HEK293 (cell line): ENCODE measurements around the gene IP6K2.

ENCODE experiments used
- CTCF ChIA-PET: fragments of 350-600 bp; formaldehyde crosslinking; extraction: SDS; loops from one replicate; lab custom pipeline; 2021; ENCODE audit warnings: antibody characterized with exemption; lab: Yijun Ruan, JAX
- POLR2A ChIA-PET: fragments of 300-600 bp; formaldehyde crosslinking; extraction: SDS; loops from one replicate; lab custom pipeline; 2020; ENCODE audit warnings: antibody characterized with exemption, inconsistent platforms; lab: Yijun Ruan, JAX
- H3K27ac ChIP-seq: fragments of 200-500 bp; sonication (Bioruptor generic); 2 replicates; pipeline ENCODE4 v1.5.1; 2014; ENCODE audit warnings: low read depth, low read length, control low read depth, inconsistent platforms; ENCODE audit errors: extremely low read depth
- H3K36me3 ChIP-seq, 2 experiments: fragments of 200-500 bp in 1 of 2; sonication (Bioruptor generic) in 1 of 2; 1 replicate in 1 of 2; 2 replicates in 1 of 2; pipeline ENCODE4 v1.5.1; 2014 to 2017; ENCODE audit warnings: inconsistent platforms in 2 of 2, low read length in 2 of 2; ENCODE audit not compliant: control insufficient read depth in 2 of 2, insufficient read depth in 1 of 2
- H3K4me1 ChIP-seq: fragments of 200-500 bp; sonication (Bioruptor generic); 2 replicates; pipeline ENCODE4 v1.5.1; 2014; ENCODE audit warnings: mild to moderate bottlenecking, low read length, inconsistent platforms; ENCODE audit not compliant: control insufficient read depth, insufficient read depth
- H3K4me3 ChIP-seq: 2 replicates; pipeline ENCODE4 v1.5.1; 2011; ENCODE audit warnings: low read depth, mild to moderate bottlenecking, control low read depth, low read length, moderate library complexity
- H3K9me3 ChIP-seq: fragments of 200-500 bp; sonication (Bioruptor generic); 2 replicates; pipeline ENCODE4 v1.5.1; 2014; ENCODE audit warnings: low read depth, low read length, inconsistent platforms; ENCODE audit not compliant: control insufficient read depth, insufficient read depth
- BCL11B ChIP-seq: fragments of 450-650 bp; formaldehyde crosslinking; IDR thresholded peaks from 2 replicates; pipeline ENCODE4 v1.5.1; 2016; ENCODE audit warnings: low read depth, missing biosample characterization, missing genetic modification characterization
- GLIS1 ChIP-seq: fragments of 450-650 bp; formaldehyde crosslinking; IDR thresholded peaks from 2 replicates; pipeline ENCODE4 v1.5.1; 2016; ENCODE audit warnings: missing biosample characterization, missing genetic modification characterization
- OSR2 ChIP-seq: fragments of 450-650 bp; formaldehyde crosslinking; IDR thresholded peaks from 2 replicates; pipeline ENCODE4 v1.5.1; 2016; ENCODE audit warnings: missing biosample characterization, missing genetic modification characterization
- PRDM6 ChIP-seq: fragments of 450-650 bp; formaldehyde crosslinking; IDR thresholded peaks from 2 replicates; pipeline ENCODE4 v1.5.1; 2017; ENCODE audit warnings: missing biosample characterization, missing genetic modification characterization
- SP7 ChIP-seq: fragments of 450-650 bp; formaldehyde crosslinking; IDR thresholded peaks from 2 replicates; pipeline ENCODE4 v1.5.1; 2016; ENCODE audit warnings: missing biosample characterization, missing genetic modification characterization
- ZIC2 ChIP-seq: fragments of 450-650 bp; formaldehyde crosslinking; IDR thresholded peaks from 2 replicates; pipeline ENCODE4 v1.5.1; 2016; ENCODE audit warnings: missing biosample characterization, missing genetic modification characterization
- ZNF121 ChIP-seq: fragments of 450-650 bp; formaldehyde crosslinking; IDR thresholded peaks from 2 replicates; pipeline ENCODE4 v1.5.1; 2016; ENCODE audit warnings: missing biosample characterization, missing genetic modification characterization
- ZNF19 ChIP-seq: fragments of 450-650 bp; formaldehyde crosslinking; IDR thresholded peaks from 2 replicates; pipeline ENCODE4; 2016; ENCODE audit warnings: missing biosample characterization, missing genetic modification characterization, low read depth
- ZNF280D ChIP-seq: fragments of 450-650 bp; formaldehyde crosslinking; IDR thresholded peaks from 2 replicates; pipeline ENCODE4 v1.5.1; 2016; ENCODE audit warnings: missing biosample characterization, missing genetic modification characterization
- ZNF423 ChIP-seq: fragments of 450-650 bp; formaldehyde crosslinking; IDR thresholded peaks from 2 replicates; pipeline ENCODE4 v1.5.1; 2016; ENCODE audit warnings: missing biosample characterization, missing genetic modification characterization
- ZSCAN18 ChIP-seq: fragments of 450-650 bp; formaldehyde crosslinking; IDR thresholded peaks from 2 replicates; pipeline ENCODE4 v1.5.1; 2016; ENCODE audit warnings: missing biosample characterization, missing genetic modification characterization
- ZSCAN30 ChIP-seq: fragments of 450-650 bp; IDR thresholded peaks from 2 replicates; pipeline ENCODE4 v1.5.1; 2018; ENCODE audit warnings: missing biosample characterization, mild to moderate bottlenecking, missing genetic modification characterization, moderate library complexity
- TF ChIP-seq, protein P1 (sequence below): fragments of 450-650 bp; formaldehyde crosslinking; conservative IDR thresholded peaks from 2 replicates; pipeline ENCODE4 v1.5.1; 2016; ENCODE audit warnings: low read depth, missing biosample characterization, missing genetic modification characterization
- TF ChIP-seq, protein P2 (sequence below): fragments of 450-650 bp; formaldehyde crosslinking; IDR thresholded peaks from 2 replicates; pipeline ENCODE4 v1.5.1; 2016; ENCODE audit warnings: missing biosample characterization, missing genetic modification characterization

Gene IP6K2

DNA sequence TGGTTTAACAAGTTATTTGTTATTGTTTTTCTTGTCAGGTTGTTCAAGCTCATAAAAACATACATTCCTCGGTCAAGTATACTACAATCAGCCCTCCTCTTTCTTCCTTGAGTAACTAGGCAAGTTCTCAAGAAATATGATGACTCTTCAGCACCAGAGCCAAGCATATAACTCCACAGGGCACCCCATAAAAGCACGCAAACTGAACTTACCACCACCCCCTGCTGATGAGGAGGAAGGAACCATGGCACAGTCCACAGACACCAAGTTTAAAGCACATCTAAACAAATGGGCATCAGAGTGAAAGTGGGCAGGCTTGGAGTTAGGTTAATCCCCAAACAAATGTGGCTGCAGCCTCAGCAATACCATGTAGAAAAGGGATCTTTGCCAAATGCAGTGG, 5.3 kb downstream of the IP6K2 start:
- TF ChIP-seq, protein P1, sequence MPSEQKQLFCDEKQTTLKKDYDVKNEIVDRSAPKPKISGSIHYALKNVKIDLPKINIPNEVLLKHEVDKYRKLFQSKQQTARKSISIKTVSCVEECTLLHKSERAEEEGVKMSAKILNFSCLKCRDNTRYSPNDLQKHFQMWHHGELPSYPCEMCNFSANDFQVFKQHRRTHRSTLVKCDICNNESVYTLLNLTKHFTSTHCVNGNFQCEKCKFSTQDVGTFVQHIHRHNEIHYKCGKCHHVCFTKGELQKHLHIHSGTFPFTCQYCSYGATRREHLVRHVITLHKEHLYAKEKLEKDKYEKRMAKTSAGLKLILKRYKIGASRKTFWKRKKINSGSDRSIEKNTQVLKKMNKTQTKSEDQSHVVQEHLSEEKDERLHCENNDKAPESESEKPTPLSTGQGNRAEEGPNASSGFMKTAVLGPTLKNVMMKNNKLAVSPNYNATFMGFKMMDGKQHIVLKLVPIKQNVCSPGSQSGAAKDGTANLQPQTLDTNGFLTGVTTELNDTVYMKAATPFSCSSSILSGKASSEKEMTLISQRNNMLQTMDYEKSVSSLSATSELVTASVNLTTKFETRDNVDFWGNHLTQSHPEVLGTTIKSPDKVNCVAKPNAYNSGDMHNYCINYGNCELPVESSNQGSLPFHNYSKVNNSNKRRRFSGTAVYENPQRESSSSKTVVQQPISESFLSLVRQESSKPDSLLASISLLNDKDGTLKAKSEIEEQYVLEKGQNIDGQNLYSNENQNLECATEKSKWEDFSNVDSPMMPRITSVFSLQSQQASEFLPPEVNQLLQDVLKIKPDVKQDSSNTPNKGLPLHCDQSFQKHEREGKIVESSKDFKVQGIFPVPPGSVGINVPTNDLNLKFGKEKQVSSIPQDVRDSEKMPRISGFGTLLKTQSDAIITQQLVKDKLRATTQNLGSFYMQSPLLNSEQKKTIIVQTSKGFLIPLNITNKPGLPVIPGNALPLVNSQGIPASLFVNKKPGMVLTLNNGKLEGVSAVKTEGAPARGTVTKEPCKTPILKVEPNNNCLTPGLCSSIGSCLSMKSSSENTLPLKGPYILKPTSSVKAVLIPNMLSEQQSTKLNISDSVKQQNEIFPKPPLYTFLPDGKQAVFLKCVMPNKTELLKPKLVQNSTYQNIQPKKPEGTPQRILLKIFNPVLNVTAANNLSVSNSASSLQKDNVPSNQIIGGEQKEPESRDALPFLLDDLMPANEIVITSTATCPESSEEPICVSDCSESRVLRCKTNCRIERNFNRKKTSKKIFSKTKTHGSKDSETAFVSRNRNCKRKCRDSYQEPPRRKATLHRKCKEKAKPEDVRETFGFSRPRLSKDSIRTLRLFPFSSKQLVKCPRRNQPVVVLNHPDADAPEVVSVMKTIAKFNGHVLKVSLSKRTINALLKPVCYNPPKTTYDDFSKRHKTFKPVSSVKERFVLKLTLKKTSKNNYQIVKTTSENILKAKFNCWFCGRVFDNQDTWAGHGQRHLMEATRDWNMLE (tag by site-specific recombination) = no peak
- TF ChIP-seq ZSCAN30 (tag by site-specific recombination) = peak; percentile 39; the same call in 1 of the 2 replicates
- TF ChIP-seq ZNF121 (tag by site-specific recombination) = no peak
- TF ChIP-seq ZIC2 (tag by site-specific recombination) = peak; percentile 82
- no peak for TF ChIP-seq ZSCAN18
- peak; percentile 9; the same call in 1 of the 2 replicates for TF ChIP-seq OSR2 (tag by site-specific recombination)
- TF ChIP-seq, protein P2, sequence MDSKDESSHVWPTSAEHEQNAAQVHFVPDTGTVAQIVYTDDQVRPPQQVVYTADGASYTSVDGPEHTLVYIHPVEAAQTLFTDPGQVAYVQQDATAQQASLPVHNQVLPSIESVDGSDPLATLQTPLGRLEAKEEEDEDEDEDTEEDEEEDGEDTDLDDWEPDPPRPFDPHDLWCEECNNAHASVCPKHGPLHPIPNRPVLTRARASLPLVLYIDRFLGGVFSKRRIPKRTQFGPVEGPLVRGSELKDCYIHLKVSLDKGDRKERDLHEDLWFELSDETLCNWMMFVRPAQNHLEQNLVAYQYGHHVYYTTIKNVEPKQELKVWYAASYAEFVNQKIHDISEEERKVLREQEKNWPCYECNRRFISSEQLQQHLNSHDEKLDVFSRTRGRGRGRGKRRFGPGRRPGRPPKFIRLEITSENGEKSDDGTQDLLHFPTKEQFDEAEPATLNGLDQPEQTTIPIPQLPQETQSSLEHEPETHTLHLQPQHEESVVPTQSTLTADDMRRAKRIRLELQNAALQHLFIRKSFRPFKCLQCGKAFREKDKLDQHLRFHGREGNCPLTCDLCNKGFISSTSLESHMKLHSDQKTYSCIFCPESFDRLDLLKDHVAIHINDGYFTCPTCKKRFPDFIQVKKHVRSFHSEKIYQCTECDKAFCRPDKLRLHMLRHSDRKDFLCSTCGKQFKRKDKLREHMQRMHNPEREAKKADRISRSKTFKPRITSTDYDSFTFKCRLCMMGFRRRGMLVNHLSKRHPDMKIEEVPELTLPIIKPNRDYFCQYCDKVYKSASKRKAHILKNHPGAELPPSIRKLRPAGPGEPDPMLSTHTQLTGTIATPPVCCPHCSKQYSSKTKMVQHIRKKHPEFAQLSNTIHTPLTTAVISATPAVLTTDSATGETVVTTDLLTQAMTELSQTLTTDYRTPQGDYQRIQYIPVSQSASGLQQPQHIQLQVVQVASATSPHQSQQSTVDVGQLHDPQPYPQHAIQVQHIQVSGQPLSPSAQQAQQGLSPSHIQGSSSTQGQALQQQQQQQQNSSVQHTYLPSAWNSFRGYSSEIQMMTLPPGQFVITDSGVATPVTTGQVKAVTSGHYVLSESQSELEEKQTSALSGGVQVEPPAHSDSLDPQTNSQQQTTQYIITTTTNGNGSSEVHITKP (tag by site-specific recombination) = peak; percentile 83
- peak; percentile 60; the same call in 1 of the 2 replicates for TF ChIP-seq PRDM6 (tag by site-specific recombination)
- TF ChIP-seq ZNF423 (tag by site-specific recombination) = peak; percentile 52; the same call in 1 of the 2 replicates
- TF ChIP-seq BCL11B = 0 out of 2 replicates have a peak, but pooled peaks have one; percentile 48
- TF ChIP-seq, all 188 proteins: peak for 7
- Histone ChIP-seq H3K9me3 (no peaks in the 10 kb centered on the region), H3K4me1 (no peaks in the 10 kb centered on the region), H3K36me3 (peaks cover 16 to 72% of the 10 kb centered on the region in 2 experiments; a peak in 2 of 3 replicates), H3K27ac (no peak overlapping the region), H3K4me3 (no peak overlapping the region)
- ChIA-PET CTCF (no interaction called here), POLR2A (no interaction called here)

GRCh38 chr3:48709051-48709461, 8.0 kb downstream of the IP6K2 start:
- peak overlapping the region; percentile 45; the same call in 1 of the 2 replicates for H3K27ac ChIP-seq
- POLR2A ChIA-PET = no interaction called here
- peaks cover 17 to 75% of the 10 kb centered on the region in 2 experiments; a peak in 2 of 3 replicates for H3K36me3 ChIP-seq

More at GRCh38 chr3:48709051-48709461, 8.0 kb downstream of the IP6K2 start:
- no peaks in the 10 kb centered on the region for H3K4me1 ChIP-seq
- no peak overlapping the region for H3K4me3 ChIP-seq
- CTCF ChIA-PET = no interaction called here
- TF ChIP-seq ZNF19 (tag by site-specific recombination) = no peak
- peak; percentile 43; the same call in 1 of the 2 replicates for TF ChIP-seq SP7
- TF ChIP-seq GLIS1 (tag by site-specific recombination) = no peak
- no peak for TF ChIP-seq ZNF280D (tag by site-specific recombination)
- H3K9me3 ChIP-seq = no peaks in the 10 kb centered on the region
